AG09319 (cell line): ENCODE results near the gene SNX19.
A peak's percentile ranks its signal among the peaks of the same experiment; 100 is the strongest.
"Not testable (repeated sequence)": the region's sequence is repeated elsewhere in the genome, so short reads cannot be mapped to it uniquely, and the experiment has no call there.

Experiments used
- DNase-seq: peaks from one replicate; pipeline ENCODE4 v3.0.0-alpha.2; 2010; ENCODE audit warnings: low read depth; ENCODE audit errors: extremely low read depth
- TF ChIP-seq, protein P1 (sequence below): IDR thresholded peaks from 2 replicates; pipeline ENCODE4 v1.5.1; 2011; ENCODE audit warnings: low read depth, mild to moderate bottlenecking, inconsistent platforms, low read length, moderate library complexity

Gene SNX19

DNA sequence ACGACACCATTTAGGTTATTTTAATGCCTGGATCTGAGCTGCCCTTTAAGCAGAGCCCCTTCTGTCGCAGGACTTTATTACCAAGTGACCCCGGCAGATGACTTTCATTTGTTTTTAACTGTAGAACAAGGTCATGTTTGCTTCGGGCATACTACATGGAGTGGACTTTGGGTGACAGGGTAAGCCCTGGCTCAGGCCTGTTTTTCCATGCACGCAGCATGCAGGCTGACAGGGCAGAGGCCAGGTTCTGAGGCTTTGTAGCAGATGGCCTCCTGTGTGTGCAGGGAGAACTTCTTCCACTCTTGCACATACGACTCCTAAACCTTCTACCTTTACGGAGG is 50.5 kb downstream of the SNX19 start:
- TF ChIP-seq, protein P1, sequence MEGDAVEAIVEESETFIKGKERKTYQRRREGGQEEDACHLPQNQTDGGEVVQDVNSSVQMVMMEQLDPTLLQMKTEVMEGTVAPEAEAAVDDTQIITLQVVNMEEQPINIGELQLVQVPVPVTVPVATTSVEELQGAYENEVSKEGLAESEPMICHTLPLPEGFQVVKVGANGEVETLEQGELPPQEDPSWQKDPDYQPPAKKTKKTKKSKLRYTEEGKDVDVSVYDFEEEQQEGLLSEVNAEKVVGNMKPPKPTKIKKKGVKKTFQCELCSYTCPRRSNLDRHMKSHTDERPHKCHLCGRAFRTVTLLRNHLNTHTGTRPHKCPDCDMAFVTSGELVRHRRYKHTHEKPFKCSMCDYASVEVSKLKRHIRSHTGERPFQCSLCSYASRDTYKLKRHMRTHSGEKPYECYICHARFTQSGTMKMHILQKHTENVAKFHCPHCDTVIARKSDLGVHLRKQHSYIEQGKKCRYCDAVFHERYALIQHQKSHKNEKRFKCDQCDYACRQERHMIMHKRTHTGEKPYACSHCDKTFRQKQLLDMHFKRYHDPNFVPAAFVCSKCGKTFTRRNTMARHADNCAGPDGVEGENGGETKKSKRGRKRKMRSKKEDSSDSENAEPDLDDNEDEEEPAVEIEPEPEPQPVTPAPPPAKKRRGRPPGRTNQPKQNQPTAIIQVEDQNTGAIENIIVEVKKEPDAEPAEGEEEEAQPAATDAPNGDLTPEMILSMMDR, result no peak
- DNase-seq, result no peak

GRCh38 chr11:130865091-130865773 is 51.0 kb downstream of the SNX19 start:
- DNase-seq, result no peak
- TF ChIP-seq, protein P1, result no peak

GRCh38 chr11:130861902-130862860 is 54.1 kb downstream of the SNX19 start:
- DNase-seq, result peak; percentile 82
- TF ChIP-seq, protein P1, result peak; percentile 100

DNA sequence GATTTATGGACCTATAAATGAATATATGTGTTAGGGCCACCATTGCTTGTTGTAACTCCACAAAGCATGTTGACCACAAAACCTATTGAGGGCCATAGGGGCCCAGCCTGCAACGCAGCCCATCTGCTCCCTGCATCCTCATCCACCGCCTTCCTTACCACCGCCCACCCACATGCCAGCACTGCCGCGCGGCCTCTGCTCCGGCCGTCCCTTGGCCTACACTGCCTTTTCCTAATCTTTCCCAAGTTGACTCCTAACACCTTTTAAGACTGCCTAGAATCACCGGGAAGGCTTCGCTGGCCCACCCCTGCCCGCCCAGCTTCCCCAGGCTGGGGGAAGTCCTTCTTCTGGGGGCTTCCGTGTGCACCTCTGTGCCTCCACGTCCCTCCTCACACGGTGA is 55.0 kb downstream of the SNX19 start:
- TF ChIP-seq, protein P1, result no peak
- DNase-seq, result no peak

DNA sequence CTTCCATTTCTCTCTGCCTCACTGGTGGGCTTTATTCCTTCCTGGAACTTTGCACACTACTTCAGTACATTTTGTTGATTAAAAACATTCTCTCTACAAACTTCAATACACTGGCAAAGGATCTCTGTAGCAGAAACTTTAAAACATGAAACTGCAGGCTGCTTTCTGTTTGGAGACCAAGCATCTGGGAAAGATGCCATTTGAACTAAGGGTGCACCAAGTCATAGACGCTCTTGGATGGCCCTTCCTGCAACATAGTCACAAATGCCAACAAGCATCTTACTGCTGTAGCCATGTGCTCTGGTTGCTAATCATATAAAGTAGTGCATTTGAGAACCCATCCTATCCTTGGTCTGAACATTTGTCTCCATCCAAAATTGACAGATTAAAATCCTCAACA is 56.4 kb downstream of the SNX19 start:
- TF ChIP-seq, protein P1, result no peak
- no peak for DNase-seq

GRCh38 chr11:130858215-130858614 is 58.1 kb downstream of the SNX19 start:
- no peak for DNase-seq
- TF ChIP-seq, protein P1, result no peak

DNA sequence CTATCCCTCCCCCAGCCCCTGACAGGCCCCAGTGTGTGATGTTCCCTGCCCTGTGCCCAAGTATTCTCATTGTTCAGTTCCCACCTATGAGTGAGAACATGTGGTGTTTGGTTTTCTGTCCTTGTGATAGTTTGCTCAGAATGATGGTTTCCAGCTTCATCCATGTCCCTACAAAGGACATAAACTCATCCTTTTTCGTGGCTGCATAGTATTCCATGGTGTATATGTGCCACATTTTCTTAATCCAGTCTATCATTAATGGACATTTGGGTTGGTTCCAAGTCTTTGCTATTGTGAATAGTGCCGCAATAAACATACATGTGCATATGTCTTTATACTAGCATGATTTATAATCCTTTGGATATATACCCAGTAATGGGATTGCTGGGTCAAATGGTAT is 60.6 kb downstream of the SNX19 start:
- not testable (repeated sequence) for DNase-seq
